OCI-M1 (cell line): ENCODE results near the gene TECPR2.
A peak's percentile ranks its signal among the peaks of the same experiment; 100 is the strongest.

ENCODE experiments used
- DNase-seq: peaks from one replicate; lab custom pipeline; 2025; lab: John Stamatoyannopoulos, UW

TECPR2 gene

GRCh38 chr14:102496958-102497744 is 134.4 kb downstream of the TECPR2 start:
- DNase-seq = peak; percentile 64

GRCh38 chr14:102497998-102498677 is 135.4 kb downstream of the TECPR2 start:
- DNase-seq = no peak

DNA sequence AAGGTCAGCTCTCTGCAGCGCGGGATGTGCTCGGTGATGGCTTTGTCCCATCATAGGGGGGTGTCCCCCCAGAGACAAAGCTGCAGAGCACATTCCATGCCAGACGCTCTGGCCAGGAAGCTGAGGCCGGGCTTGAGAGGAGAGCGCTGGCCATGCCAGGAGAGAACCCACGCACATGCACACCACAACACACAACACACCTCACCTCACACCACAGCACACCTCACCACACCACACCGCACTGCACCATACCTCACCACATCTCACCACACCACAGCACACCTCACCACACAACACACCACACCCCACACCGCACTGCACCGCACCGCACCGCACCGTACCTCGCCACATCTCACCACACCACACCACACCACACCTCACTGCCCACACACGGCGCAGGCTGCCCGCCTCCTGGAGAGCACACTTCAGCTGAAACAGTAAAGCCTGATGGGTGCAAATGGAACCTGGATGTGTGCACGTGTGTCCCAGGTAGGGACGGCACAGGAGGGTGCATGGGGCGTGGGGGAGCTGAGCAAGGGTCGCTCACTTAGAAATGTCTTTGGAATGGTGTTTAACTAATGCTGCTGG is 136.0 kb downstream of the TECPR2 start:
- no peak for DNase-seq

- no peak for DNase-seq
Measured at GRCh38 chr14:102499401-102500157, 136.8 kb downstream of the TECPR2 start.

- no peak for DNase-seq
Measured at GRCh38 chr14:102500158-102500662, 137.5 kb downstream of the TECPR2 start.

DNA sequence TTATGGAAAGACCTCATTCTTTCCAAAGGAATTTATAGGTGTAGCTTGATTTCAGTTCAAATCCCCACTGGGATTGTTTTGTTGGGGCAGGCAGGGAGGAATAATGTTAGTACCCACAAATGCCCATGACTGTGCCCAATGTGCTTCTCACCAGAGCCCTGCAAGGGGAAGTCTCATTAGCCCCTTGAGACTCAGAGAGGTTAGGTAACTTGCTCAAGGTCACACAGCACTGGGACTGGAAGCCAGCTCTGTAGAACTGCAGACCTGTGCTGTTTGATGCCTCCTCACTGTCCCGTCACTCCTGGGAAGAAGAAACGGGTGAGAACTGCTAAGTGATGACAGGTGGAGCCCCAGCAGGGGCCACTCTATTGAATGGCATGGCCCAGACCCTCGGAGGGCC is 138.0 kb downstream of the TECPR2 start:
- DNase-seq = no peak

DNA sequence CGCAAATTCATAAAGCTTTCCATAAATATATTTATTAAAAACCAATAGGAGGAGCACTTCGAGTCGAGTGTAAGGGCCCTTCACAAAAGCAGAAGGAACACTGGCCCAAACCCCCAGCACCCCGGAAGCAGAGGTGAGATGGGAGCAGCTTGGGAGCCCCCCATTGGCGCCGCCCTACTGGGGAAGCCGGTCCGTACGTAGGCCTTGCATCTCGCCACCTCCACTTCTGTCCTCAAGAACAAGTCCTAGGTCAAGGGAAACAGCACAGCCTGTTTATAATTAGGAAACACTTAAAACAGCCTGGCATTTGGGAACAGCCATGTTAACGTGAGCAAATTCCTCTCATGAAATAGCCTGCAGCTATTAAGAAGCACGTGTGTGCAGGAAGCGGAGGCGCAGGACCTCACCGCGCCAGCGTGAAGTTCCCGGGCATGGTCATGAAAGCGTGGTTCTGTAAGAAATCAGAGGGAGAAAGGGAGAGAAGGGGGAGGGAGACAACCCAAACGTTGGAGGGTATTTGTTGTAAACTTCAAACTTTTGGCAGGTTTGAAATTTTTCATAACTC is 139.1 kb downstream of the TECPR2 start:
- no peak for DNase-seq

DNA sequence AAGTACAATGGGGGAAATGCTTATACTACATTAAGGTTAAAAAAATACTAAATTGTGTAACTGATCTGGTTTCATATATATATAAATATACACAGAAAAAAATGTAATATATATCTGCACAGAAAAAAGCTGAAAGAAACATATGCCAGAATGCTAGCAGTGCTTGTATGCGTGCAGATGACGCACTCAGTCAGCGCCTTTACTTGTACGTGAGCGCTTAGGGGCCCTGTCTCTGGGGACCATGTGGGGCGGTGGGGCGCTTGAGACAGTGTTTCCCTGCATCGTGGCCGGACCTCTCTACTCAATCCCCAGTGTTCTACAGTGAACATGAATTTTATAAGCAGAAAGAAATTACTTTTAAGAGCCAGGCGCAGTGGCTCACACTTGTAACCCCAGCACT is 139.8 kb downstream of the TECPR2 start:
- DNase-seq = no peak

- peak; percentile 6 for DNase-seq
Measured at GRCh38 chr14:102503641-102504327, 141.0 kb downstream of the TECPR2 start.

GRCh38 chr14:102504328-102504999 is 141.7 kb downstream of the TECPR2 start:
- peak; percentile 73 for DNase-seq

DNA sequence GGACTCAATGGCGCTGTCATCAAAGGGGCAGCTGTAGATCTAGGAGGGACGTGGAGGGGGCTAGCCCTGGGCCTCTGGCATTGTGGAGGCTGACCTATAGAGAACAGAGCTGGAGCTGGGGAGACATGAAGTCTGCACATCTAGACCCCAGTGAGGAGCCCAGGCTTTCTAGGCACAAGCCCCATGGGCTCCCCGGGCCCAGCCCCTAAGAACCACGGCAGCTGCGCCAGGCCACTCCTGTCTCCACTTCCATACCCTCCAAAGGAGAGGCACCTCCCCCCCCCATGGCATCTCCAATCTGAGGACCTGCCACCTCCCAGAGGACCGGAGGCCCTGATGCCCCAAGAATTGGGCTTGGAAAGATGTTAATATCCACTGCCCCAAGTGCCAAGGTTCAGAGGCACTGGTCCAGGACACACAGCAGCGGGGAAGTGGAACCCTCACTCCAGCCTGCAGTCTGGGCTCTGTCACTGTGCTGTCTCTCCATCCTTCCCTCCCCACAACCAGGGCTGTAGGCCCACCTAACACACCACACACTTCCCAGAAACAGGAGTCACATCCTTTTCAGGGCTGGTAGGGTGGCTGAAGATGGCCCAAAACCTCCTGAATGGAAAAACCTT is 142.4 kb downstream of the TECPR2 start:
- no peak for DNase-seq

GRCh38 chr14:102505775-102506625 is 143.3 kb downstream of the TECPR2 start:
- no peak for DNase-seq

DNA sequence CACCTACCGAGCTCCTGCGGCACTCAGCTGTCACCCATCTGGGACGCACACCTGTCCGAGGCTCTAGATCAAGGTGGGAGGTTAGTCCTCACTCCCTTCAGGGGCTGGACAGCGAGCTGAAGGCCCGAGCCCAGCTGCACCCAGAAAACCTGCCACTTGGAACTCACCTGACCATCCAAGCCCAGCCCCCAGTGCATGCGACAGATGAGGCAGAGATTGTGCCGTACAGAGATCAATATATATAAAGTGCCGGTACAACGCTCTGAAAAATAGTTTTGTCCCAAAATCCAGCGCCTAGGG is 143.8 kb downstream of the TECPR2 start:
- no peak for DNase-seq

GRCh38 chr14:102507081-102507856 is 144.5 kb downstream of the TECPR2 start:
- no peak for DNase-seq

DNA sequence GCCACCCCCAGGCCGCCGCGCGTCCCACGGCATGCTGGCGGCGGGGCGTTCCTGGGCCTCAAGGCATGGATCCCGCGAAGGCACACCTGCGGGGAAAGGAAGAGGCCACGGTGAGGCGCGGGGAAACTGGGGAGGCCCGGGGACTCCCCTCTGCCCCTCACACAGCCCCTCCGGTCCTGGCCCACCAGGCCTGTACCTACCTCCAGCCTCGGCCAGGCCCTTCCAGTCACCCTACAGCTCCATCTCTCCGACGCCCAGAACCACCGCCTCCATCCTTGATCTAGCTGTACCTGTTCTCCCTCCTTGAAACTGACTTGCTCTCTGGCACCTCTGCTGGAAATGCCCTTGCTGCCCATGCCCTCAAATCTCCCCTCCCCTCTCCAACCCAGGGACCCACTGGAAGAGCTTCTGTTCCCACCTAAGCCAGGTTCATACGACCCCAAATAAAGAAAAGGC is 145.1 kb downstream of the TECPR2 start:
- no peak for DNase-seq

- DNase-seq = peak; percentile 69
Measured at GRCh38 chr14:102508410-102508773, 145.7 kb downstream of the TECPR2 start.

- peak; percentile 54 for DNase-seq
Measured at GRCh38 chr14:102508774-102509745, 146.3 kb downstream of the TECPR2 start.
